WTC11 (cell line): ENCODE data around the gene RPS15. TPM values are rescaled to one million over a fixed set of nuclear protein-coding genes. Genes with fewer than 3 reads are reported as not detected.

ENCODE experiments used
- ATF3 ChIP-seq: sonication (generic); formaldehyde crosslinking; conservative IDR thresholded peaks from 2 replicates; pipeline ENCODE4 v1.8.1; 2022; ENCODE audit warnings: mild to moderate bottlenecking, missing genetic modification reagents
- CREM ChIP-seq: sonication (generic); formaldehyde crosslinking; IDR thresholded peaks from 2 replicates; pipeline ENCODE4 v1.8.1; 2022; ENCODE audit warnings: mild to moderate bottlenecking, missing genetic modification reagents, moderate library complexity
- E2F4 ChIP-seq: sonication (generic); formaldehyde crosslinking; IDR thresholded peaks from 2 replicates; pipeline ENCODE4 v1.8.1; 2022; ENCODE audit warnings: low read depth, mild to moderate bottlenecking, moderate library complexity, missing genetic modification reagents, borderline replicate concordance
- ETV6 ChIP-seq: sonication (generic); formaldehyde crosslinking; IDR thresholded peaks from 2 replicates; pipeline ENCODE4 v1.8.1; 2022; ENCODE audit warnings: mild to moderate bottlenecking, missing genetic modification reagents
- FOXP4 ChIP-seq: sonication (generic); formaldehyde crosslinking; IDR thresholded peaks from 2 replicates; pipeline ENCODE4 v1.8.0; 2022; ENCODE audit warnings: mild to moderate bottlenecking, missing genetic modification reagents
- GRHL2 ChIP-seq: fragments of 250-450 bp; sonication (Bioruptor Pico); IDR thresholded peaks from 2 replicates; pipeline ENCODE4 v1.8.0; 2022; ENCODE audit warnings: mild to moderate bottlenecking, moderate library complexity; ENCODE audit not compliant: insufficient replicate concordance, severe bottlenecking
- IRF1 ChIP-seq: sonication (generic); formaldehyde crosslinking; IDR thresholded peaks from 2 replicates; pipeline ENCODE4 v1.8.0; 2023; ENCODE audit warnings: missing genetic modification reagents
- JAZF1 ChIP-seq: fragments of 250-450 bp; sonication (Bioruptor Pico); IDR thresholded peaks from 2 replicates; pipeline ENCODE4 v1.9.0; 2021; ENCODE audit warnings: moderate library complexity, mild to moderate bottlenecking, inconsistent platforms
- KAT7 ChIP-seq: sonication (generic); formaldehyde crosslinking; IDR thresholded peaks from 2 replicates; pipeline ENCODE4 v1.8.1; 2023; ENCODE audit warnings: missing genetic modification reagents, mild to moderate bottlenecking, borderline replicate concordance
- MYBL2 ChIP-seq: sonication (generic); formaldehyde crosslinking; IDR thresholded peaks from 2 replicates; pipeline ENCODE4 v1.8.1; 2023; ENCODE audit warnings: mild to moderate bottlenecking, moderate library complexity, missing genetic modification reagents
- NFE2L1 ChIP-seq: sonication (generic); formaldehyde crosslinking; IDR thresholded peaks from 2 replicates; pipeline ENCODE4 v1.8.1; 2023; ENCODE audit warnings: missing genetic modification reagents
- NR1H2 ChIP-seq: sonication (generic); formaldehyde crosslinking; IDR thresholded peaks from 2 replicates; pipeline ENCODE4 v1.9.0; 2021; ENCODE audit warnings: mild to moderate bottlenecking, moderate library complexity, missing genetic modification reagents
- NR3C1 ChIP-seq: sonication (generic); formaldehyde crosslinking; conservative IDR thresholded peaks from 2 replicates; pipeline ENCODE4 v1.8.1; 2023; ENCODE audit warnings: low read depth, mild to moderate bottlenecking, missing genetic modification reagents
- TP53 ChIP-seq: sonication (generic); formaldehyde crosslinking; IDR thresholded peaks from 2 replicates; pipeline ENCODE4 v1.8.1; 2023; ENCODE audit warnings: mild to moderate bottlenecking, missing genetic modification reagents
- ZNF219 ChIP-seq: sonication (generic); formaldehyde crosslinking; IDR thresholded peaks from 2 replicates; pipeline ENCODE4 v1.8.0; 2023; ENCODE audit warnings: missing genetic modification reagents, mild to moderate bottlenecking, borderline replicate concordance
- ZNF263 ChIP-seq: sonication (generic); formaldehyde crosslinking; IDR thresholded peaks from 2 replicates; pipeline ENCODE4 v1.8.1; 2022; ENCODE audit warnings: low read depth, mild to moderate bottlenecking, moderate library complexity, missing genetic modification reagents
- ZNF281 ChIP-seq: sonication (generic); formaldehyde crosslinking; IDR thresholded peaks from 2 replicates; pipeline ENCODE4 v1.8.0; 2023; ENCODE audit warnings: mild to moderate bottlenecking, missing genetic modification reagents
- ZNF317 ChIP-seq: sonication (generic); formaldehyde crosslinking; IDR thresholded peaks from 2 replicates; pipeline ENCODE4 v1.8.1; 2023; ENCODE audit warnings: low read depth, mild to moderate bottlenecking, moderate library complexity, missing genetic modification reagents, borderline replicate concordance
- total RNA-seq: library from RNA; stranded (reverse); gene quantifications from 3 replicates; pipeline ENCODE4 v1.2.3, GENCODE V29; 2021
- TF ChIP-seq, protein P1 (sequence below): sonication (generic); formaldehyde crosslinking; IDR thresholded peaks from 2 replicates; pipeline ENCODE4 v1.8.1; 2023; ENCODE audit warnings: mild to moderate bottlenecking, missing genetic modification reagents, moderate library complexity
- TF ChIP-seq, protein P2 (sequence below): sonication (generic); formaldehyde crosslinking; IDR thresholded peaks from 2 replicates; pipeline ENCODE4 v1.8.0; 2022; ENCODE audit warnings: mild to moderate bottlenecking, missing genetic modification reagents
- TF ChIP-seq, protein P3 (sequence below): sonication (generic); formaldehyde crosslinking; IDR thresholded peaks from 2 replicates; pipeline ENCODE4 v1.8.0; 2022; ENCODE audit warnings: missing genetic modification reagents
- TF ChIP-seq, protein P4 (sequence below): sonication (generic); formaldehyde crosslinking; IDR thresholded peaks from 2 replicates; pipeline ENCODE4 v1.8.0; 2022; ENCODE audit warnings: mild to moderate bottlenecking, missing genetic modification reagents

RPS15 gene
- total RNA-seq, 1 experiment from 2014 or later, result 1,932 TPM

- TF ChIP-seq IRF1 (CRISPR knock-in tag), result peak; percentile 88; the same call in 1 of the 2 replicates
- no peak for TF ChIP-seq NR3C1 (CRISPR knock-in tag)
- TF ChIP-seq MYBL2 (CRISPR knock-in tag), result peak; percentile 88; the same call in 1 of the 2 replicates
- no peak for TF ChIP-seq GRHL2 (CRISPR knock-in tag)
- TF ChIP-seq NFE2L1 (CRISPR knock-in tag), result 0 out of 2 replicates have a peak, but pooled peaks have one; percentile 29
- TF ChIP-seq, protein P1, sequence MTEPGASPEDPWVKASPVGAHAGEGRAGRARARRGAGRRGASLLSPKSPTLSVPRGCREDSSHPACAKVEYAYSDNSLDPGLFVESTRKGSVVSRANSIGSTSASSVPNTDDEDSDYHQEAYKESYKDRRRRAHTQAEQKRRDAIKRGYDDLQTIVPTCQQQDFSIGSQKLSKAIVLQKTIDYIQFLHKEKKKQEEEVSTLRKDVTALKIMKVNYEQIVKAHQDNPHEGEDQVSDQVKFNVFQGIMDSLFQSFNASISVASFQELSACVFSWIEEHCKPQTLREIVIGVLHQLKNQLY (CRISPR knock-in tag), result no peak
- TF ChIP-seq KAT7 (CRISPR knock-in tag), result peak; percentile 65; the same call in 1 of the 2 replicates
- TF ChIP-seq JAZF1 (CRISPR knock-in tag), result no peak
- peak; percentile 96 for TF ChIP-seq FOXP4 (CRISPR knock-in tag)
- TF ChIP-seq ZNF219, result peak; percentile 79; the same call in 1 of the 2 replicates
- TF ChIP-seq ZNF281, result peak; percentile 70; the same call in 1 of the 2 replicates
- TF ChIP-seq, protein P2, sequence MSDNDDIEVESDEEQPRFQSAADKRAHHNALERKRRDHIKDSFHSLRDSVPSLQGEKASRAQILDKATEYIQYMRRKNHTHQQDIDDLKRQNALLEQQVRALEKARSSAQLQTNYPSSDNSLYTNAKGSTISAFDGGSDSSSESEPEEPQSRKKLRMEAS (CRISPR knock-in tag), result peak; percentile 80; the same call in 1 of the 2 replicates
- TF ChIP-seq ATF3 (CRISPR knock-in tag), result no peak
- TF ChIP-seq E2F4 (CRISPR knock-in tag), result peak; percentile 88
- TF ChIP-seq NR1H2 (CRISPR knock-in tag), result 0 out of 2 replicates have a peak, but pooled peaks have one; percentile 61
- peak; percentile 62; the same call in 1 of the 2 replicates for TF ChIP-seq ETV6 (CRISPR knock-in tag)
- TF ChIP-seq ZNF263 (CRISPR knock-in tag), result 0 out of 2 replicates have a peak, but pooled peaks have one; percentile 42
- TF ChIP-seq, protein P3, sequence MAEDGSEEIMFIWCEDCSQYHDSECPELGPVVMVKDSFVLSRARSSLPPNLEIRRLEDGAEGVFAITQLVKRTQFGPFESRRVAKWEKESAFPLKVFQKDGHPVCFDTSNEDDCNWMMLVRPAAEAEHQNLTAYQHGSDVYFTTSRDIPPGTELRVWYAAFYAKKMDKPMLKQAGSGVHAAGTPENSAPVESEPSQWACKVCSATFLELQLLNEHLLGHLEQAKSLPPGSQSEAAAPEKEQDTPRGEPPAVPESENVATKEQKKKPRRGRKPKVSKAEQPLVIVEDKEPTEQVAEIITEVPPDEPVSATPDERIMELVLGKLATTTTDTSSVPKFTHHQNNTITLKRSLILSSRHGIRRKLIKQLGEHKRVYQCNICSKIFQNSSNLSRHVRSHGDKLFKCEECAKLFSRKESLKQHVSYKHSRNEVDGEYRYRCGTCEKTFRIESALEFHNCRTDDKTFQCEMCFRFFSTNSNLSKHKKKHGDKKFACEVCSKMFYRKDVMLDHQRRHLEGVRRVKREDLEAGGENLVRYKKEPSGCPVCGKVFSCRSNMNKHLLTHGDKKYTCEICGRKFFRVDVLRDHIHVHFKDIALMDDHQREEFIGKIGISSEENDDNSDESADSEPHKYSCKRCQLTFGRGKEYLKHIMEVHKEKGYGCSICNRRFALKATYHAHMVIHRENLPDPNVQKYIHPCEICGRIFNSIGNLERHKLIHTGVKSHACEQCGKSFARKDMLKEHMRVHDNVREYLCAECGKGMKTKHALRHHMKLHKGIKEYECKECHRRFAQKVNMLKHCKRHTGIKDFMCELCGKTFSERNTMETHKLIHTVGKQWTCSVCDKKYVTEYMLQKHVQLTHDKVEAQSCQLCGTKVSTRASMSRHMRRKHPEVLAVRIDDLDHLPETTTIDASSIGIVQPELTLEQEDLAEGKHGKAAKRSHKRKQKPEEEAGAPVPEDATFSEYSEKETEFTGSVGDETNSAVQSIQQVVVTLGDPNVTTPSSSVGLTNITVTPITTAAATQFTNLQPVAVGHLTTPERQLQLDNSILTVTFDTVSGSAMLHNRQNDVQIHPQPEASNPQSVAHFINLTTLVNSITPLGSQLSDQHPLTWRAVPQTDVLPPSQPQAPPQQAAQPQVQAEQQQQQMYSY, result peak; percentile 33; the same call in 1 of the 2 replicates
- TF ChIP-seq CREM (CRISPR knock-in tag), result 0 out of 2 replicates have a peak, but pooled peaks have one; percentile 65
- TF ChIP-seq TP53 (CRISPR knock-in tag), result peak; percentile 85; the same call in 1 of the 2 replicates
- TF ChIP-seq, protein P4, sequence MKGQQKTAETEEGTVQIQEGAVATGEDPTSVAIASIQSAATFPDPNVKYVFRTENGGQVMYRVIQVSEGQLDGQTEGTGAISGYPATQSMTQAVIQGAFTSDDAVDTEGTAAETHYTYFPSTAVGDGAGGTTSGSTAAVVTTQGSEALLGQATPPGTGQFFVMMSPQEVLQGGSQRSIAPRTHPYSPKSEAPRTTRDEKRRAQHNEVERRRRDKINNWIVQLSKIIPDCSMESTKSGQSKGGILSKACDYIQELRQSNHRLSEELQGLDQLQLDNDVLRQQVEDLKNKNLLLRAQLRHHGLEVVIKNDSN (CRISPR knock-in tag), result peak; percentile 73
- TF ChIP-seq ZNF317 (CRISPR knock-in tag), result no peak
These were observed 8.7 kb downstream of the RPS15 start (continued) for GRCh38 chr19:1446713-1447481.
